Peyer's patch (tissue), 4 donors: ENCODE results near the gene DNAJC7. TPM values are rescaled to one million over a fixed set of nuclear protein-coding genes. Genes with fewer than 3 reads are reported as not detected.

Source experiments
- DNase-seq, 3 donors: peaks; one replicate each; pipeline ENCODE4 v3.0.0-alpha.2; 2017 to 2019
- H3K27ac ChIP-seq, 4 donors: fragments of 200-600 bp; sonication (generic); one replicate each; pipeline ENCODE4 v1.5.1; 2016 to 2019
- H3K27me3 ChIP-seq, 2 donors: fragments of 200-600 bp; sonication (generic); one replicate each; pipeline ENCODE4 v1.5.1; 2019
- H3K36me3 ChIP-seq, 3 donors: fragments of 200-600 bp; sonication (generic); one replicate each; pipeline ENCODE4 v1.5.1; 2016 to 2019
- H3K4me1 ChIP-seq, 4 donors: fragments of 200-600 bp; sonication (generic); one replicate each; pipeline ENCODE4 v1.5.1; 2016 to 2019
- H3K4me3 ChIP-seq, 4 donors: fragments of 200-600 bp; sonication (generic); 1 replicate in 3 of 4; 2 replicates in 1 of 4; pipeline ENCODE4 v1.5.1; 2016 to 2019; ENCODE audit warnings: mild to moderate bottlenecking in 1 of 4
- H3K9me3 ChIP-seq, 4 donors: fragments of 200-600 bp; sonication (generic); one replicate each; pipeline ENCODE4 v1.5.1; 2016 to 2019; ENCODE audit warnings: mild to moderate bottlenecking in 1 of 4
- POLR2A ChIP-seq, 2 donors: fragments of 450-650 bp; IDR thresholded peaks; one replicate each; pipeline ENCODE4 v1.5.1; 2017; ENCODE audit warnings: antibody characterized with exemption in 2 of 2, mild to moderate bottlenecking in 2 of 2, moderate library complexity in 2 of 2
- total RNA-seq, 4 donors: library from RNA; depleted of rRNA; stranded (reverse); fragments of >200 nt; gene quantifications; one replicate each; pipeline ENCODE4 v1.1.0, GENCODE V29; 2016
- TF ChIP-seq, protein P1 (sequence below), 6 experiments: fragments of 450-650 bp in 4 of 6; fragments of 200-600 bp in 2 of 6; sonication (generic) in 1 of 6; IDR thresholded peaks; one replicate each; pipeline ENCODE4 v1.5.1; 2017 to 2019; ENCODE audit warnings: antibody characterized with exemption in 6 of 6, mild to moderate bottlenecking in 3 of 6, moderate library complexity in 1 of 6

The DNAJC7 gene
- total RNA-seq, 4 donors from 2014 or later = 51.0 to 80.9 (median 70.7) TPM

DNA sequence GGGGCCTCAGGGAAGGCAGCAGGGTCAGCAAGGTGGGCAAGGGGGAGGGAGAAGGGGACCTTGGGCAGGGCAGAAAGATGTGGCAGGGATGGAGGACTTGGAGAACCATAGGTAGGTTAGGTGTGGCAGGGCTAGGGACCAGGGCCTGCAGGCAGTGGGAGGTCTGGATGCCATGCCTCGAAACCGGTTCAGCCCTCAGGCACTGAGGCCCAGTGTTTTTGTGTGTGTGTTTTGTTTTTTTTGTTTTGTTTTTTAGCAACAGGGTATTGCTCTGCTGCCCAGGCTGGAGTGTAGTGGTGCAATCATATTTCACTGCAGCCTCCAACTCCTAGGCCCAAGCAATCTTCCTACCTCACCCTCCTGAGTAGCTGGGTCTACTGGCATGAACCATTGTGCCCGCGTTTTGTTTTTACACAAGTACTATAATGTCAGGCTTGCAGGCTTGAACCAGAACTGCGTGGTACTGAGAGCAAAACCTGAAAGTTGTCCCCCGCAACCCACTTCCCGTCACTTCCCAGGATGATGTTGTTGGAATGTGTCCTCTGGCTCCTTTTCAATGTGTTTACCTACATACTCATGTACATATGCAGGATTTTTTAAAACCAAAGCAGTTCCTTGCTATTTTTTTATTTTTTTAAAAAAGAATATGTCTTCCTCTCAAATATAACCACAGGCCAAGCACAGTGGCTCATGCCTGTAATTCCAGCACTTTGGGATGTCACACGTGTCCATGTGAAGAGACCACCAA is 74.4 kb downstream of the DNAJC7 start:
- TF ChIP-seq POLR2A (IDR thresholded peaks at IDR 0.05) = no peak
- TF ChIP-seq, protein P1, sequence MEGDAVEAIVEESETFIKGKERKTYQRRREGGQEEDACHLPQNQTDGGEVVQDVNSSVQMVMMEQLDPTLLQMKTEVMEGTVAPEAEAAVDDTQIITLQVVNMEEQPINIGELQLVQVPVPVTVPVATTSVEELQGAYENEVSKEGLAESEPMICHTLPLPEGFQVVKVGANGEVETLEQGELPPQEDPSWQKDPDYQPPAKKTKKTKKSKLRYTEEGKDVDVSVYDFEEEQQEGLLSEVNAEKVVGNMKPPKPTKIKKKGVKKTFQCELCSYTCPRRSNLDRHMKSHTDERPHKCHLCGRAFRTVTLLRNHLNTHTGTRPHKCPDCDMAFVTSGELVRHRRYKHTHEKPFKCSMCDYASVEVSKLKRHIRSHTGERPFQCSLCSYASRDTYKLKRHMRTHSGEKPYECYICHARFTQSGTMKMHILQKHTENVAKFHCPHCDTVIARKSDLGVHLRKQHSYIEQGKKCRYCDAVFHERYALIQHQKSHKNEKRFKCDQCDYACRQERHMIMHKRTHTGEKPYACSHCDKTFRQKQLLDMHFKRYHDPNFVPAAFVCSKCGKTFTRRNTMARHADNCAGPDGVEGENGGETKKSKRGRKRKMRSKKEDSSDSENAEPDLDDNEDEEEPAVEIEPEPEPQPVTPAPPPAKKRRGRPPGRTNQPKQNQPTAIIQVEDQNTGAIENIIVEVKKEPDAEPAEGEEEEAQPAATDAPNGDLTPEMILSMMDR (IDR thresholded peaks at IDR 0.05) = no peak
- DNase-seq = no peak
- no peaks in the 10 kb centered on the region for H3K27me3 ChIP-seq
- H3K4me1 ChIP-seq = peaks cover 0 to 4% (median 0%) of the 10 kb centered on the region in 4 donors
- no peak overlapping the region for H3K27ac ChIP-seq
- H3K4me3 ChIP-seq = no peak overlapping the region
- H3K36me3 ChIP-seq = no peaks in the 10 kb centered on the region
- no peaks in the 10 kb centered on the region for H3K9me3 ChIP-seq

DNA sequence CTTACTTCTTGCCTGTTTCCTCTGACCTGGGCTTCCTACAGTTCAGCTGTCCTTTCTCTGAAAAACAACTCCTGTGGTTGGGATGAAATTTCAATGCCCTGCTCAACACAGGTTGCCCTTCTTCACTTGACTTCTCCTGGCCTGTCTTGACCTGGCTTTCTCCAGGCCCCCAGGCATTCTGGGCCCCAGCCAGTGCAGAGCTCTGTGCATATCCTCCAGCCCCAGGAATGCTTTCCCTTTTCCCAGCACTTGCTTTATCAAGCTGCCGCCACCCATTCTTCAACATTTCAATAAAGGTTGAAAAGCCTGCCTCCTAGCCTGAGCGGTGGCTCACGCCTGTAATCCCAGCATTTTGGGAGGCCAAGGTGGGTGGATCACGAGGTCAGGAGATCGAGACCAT is 76.1 kb downstream of the DNAJC7 start:
- H3K4me3 ChIP-seq = no peak overlapping the region
- peaks cover 0 to 4% (median 0%) of the 10 kb centered on the region in 4 donors for H3K4me1 ChIP-seq
- no peak for TF ChIP-seq POLR2A (IDR thresholded peaks at IDR 0.05)
- TF ChIP-seq, protein P1 (IDR thresholded peaks at IDR 0.05) = no peak
- no peak overlapping the region for H3K27ac ChIP-seq
- H3K27me3 ChIP-seq = no peaks in the 10 kb centered on the region
- no peaks in the 10 kb centered on the region for H3K9me3 ChIP-seq
- DNase-seq = no peak
- H3K36me3 ChIP-seq = no peaks in the 10 kb centered on the region

DNA sequence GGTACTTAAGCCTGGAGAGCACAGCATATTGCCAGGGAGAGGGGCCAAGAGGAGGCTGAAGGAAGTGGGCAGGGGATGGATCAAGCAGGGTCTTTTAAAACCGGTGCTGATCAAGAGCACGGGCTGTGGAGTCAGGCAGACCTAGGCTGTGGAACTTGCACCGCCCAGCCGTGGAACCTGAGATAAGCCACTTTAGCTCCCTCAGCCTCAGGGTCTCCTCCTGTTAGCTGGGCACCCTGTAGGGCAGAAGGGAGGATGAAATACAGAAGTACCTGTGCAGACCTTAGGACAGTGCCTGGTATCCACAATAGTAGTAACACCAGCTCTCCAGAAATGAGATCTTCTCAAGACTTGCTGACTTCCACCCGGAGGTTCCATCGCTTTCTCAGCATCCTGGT is 77.5 kb downstream of the DNAJC7 start:
- DNase-seq = no peak
- Histone ChIP-seq H3K27ac (no peak overlapping the region), H3K4me1 (peaks cover 0 to 4% (median 0%) of the 10 kb centered on the region in 4 donors), H3K27me3 (no peaks in the 10 kb centered on the region), H3K36me3 (no peaks in the 10 kb centered on the region), H3K9me3 (no peaks in the 10 kb centered on the region), H3K4me3 (no peak overlapping the region)
- TF ChIP-seq, protein P1 (IDR thresholded peaks at IDR 0.05) = no peak
- TF ChIP-seq POLR2A (IDR thresholded peaks at IDR 0.05) = no peak

DNA sequence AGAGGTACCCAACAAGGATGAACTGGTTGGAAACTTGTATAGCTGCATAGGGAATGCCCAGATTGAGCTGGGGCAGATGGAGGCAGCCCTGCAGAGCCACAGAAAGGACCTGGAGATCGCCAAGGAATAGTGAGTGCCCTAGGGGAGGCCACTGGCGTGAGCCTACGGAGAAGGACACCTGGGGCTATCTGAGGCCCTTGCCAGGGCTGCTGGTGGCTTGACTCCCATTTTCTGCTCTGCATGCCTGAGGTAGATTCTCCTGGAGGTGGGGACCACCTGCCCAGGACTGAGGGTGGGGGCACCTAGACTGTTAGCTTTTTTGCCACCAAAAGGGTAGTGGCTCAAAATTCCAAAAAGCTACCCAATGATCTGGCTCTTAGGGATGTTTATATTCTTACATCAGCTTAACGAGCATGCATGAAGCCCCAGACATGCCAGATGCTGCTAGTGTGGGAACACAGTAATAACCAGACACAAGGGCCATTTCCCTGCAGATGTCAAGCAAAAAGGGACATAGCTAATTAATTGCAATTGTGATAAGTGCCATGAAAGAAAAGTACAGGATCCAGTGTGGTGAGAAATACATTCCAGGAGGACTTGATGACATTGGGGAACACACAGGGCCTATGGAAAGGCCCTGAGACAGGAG is 78.1 kb downstream of the DNAJC7 start:
- TF ChIP-seq POLR2A (IDR thresholded peaks at IDR 0.05) = no peak
- TF ChIP-seq, protein P1 (IDR thresholded peaks at IDR 0.05) = no peak
- Histone ChIP-seq H3K36me3 (no peaks in the 10 kb centered on the region), H3K27me3 (no peaks in the 10 kb centered on the region), H3K4me1 (peaks cover 0 to 4% (median 0%) of the 10 kb centered on the region in 4 donors), H3K27ac (no peak overlapping the region), H3K9me3 (no peaks in the 10 kb centered on the region), H3K4me3 (no peak overlapping the region)
- DNase-seq = no peak

DNA sequence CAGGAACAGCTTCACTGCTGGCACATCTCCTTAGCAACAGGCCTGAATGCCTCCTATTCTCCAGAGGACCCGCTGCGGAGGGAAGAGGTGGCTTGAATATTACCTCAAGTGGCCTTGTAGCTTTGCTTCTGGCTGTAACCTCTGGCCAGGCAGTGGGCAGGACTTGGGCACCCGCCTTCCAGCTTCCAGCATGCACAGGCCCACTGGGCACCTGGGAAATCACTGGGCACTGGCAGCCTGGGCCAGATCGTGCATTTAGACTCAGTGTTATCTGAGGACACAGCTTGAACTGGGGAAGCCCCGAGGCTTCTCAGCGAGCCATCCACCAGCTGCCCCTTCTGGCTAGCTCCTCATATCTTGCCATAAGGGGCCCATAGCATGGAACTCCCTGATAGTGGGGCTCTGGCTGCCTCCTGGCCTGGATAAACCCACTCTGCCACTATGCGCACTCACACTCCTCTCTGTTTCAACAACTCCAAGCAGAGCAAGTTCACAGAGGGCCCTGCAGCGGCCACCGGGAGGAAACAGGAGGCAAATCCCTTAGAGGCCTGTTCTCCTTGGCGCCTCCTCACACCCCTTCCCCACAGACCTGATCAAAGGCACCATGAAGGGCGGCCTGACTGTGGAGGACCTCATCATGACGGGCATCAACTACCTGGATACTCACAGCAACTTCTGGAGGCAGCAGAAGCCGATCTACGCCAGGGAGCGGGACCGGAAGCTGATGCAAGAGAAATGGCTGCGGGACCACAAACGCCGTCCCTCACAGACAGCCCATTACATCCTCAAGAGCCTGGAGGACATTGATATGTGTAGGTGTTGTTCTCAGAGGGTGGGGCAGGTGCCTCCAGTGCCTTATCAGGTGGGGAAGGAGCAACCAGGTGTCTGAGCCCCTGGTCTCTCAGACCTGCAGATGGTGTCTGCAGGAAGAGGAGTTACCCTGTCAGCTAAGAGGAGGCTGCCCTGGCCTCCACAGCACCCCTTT is 79.0 kb downstream of the DNAJC7 start:
- Histone ChIP-seq H3K27me3 (no peaks in the 10 kb centered on the region), H3K4me3 (no peak overlapping the region), H3K27ac (no peak overlapping the region), H3K36me3 (no peaks in the 10 kb centered on the region), H3K4me1 (peaks cover 0 to 4% (median 0%) of the 10 kb centered on the region in 4 donors), H3K9me3 (no peaks in the 10 kb centered on the region)
- TF ChIP-seq, protein P1 (IDR thresholded peaks at IDR 0.05) = no peak
- no peak for TF ChIP-seq POLR2A (IDR thresholded peaks at IDR 0.05)
- DNase-seq = no peak
